HepG2 (cell line): Measurements from ENCODE around the gene IQSEC1. TPM values are rescaled to one million over a fixed set of nuclear protein-coding genes. Genes with fewer than 3 reads are reported as not detected.

Experiments used
- ATAC-seq: fragments of 200-7000 bp; cut with Tn5 transposase; 3 replicates; pipeline ENCODE4 v1.9.1; 2020; ENCODE audit warnings: mild to moderate bottlenecking, moderate library complexity
- BruUV-seq: library from RNA; stranded (reverse); fragments of 400-500 nt; replicated peaks from 2 replicates; lab custom pipeline; 2021; lab: Mats Ljungman, UMichigan
- CTCF ChIA-PET: fragments of 300-600 bp; formaldehyde crosslinking; extraction: SDS; loops from one replicate; lab custom pipeline; 2021; ENCODE audit warnings: low total read pairs, inconsistent platforms, low intra/inter-chr PET ratio; lab: Yijun Ruan, JAX
- POLR2A ChIA-PET: fragments of 350-600 bp; sonication (Branson Sonifier 250); formaldehyde crosslinking; loops from one replicate; lab custom pipeline; 2020; ENCODE audit warnings: antibody characterized with exemption, inconsistent platforms; lab: Yijun Ruan, JAX
- DNase-seq: peaks from one replicate; pipeline ENCODE4 v3.0.0-alpha.2; 2015; ENCODE audit warnings: low spot score
- FAIRE-seq: peaks from 3 replicates; lab custom pipeline; 2011; peaks lifted over from hg19 to GRCh38; lab: Jason Lieb, UNC
- H2AFZ ChIP-seq: one replicate; pipeline ENCODE4 v1.6.1; 2011; ENCODE audit warnings: low read length, inconsistent platforms
- H3K27ac ChIP-seq: fragments of 300-600 bp; 3 replicates; pipeline ENCODE4 v1.8.0; 2011; ENCODE audit warnings: mixed run types, mild to moderate bottlenecking, mixed read lengths, low read length, inconsistent platforms; ENCODE audit not compliant: insufficient read depth; ENCODE audit errors: extremely low read length
- H3K27me3 ChIP-seq, 2 experiments: fragments of 200-600 bp in 1 of 2; 2 replicates in 1 of 2; 3 replicates in 1 of 2; pipeline versions ENCODE4 v1.6.0 to v1.8.0; 2011; ENCODE audit warnings: low read length in 2 of 2, mild to moderate bottlenecking in 2 of 2, moderate library complexity in 2 of 2, inconsistent platforms in 1 of 2; ENCODE audit not compliant: insufficient read depth in 2 of 2, control insufficient read depth in 1 of 2
- H3K36me3 ChIP-seq, 2 experiments: fragments of 200-600 bp in 1 of 2; replicated peaks in 1 of 2; 2 replicates in 1 of 2; 3 replicates in 1 of 2; pipeline versions ENCODE4 v1.5.1 to v1.8.0; 2011; ENCODE audit warnings: low read length in 2 of 2, inconsistent platforms in 1 of 2; ENCODE audit not compliant: insufficient read depth in 2 of 2, control insufficient read depth in 1 of 2
- H3K4me1 ChIP-seq: 2 replicates; pipeline ENCODE4 v1.5.1; 2012; ENCODE audit warnings: low read length, inconsistent platforms; ENCODE audit not compliant: insufficient read depth
- H3K4me2 ChIP-seq: 2 replicates; pipeline ENCODE4 v1.6.0; 2011; ENCODE audit warnings: low read depth, low read length, inconsistent platforms
- H3K4me3 ChIP-seq, 3 experiments: fragments of 200-600 bp in 1 of 3; sonication (generic), shearing (Covaris generic) in 1 of 3; replicated peaks in 1 of 3; 2 replicates each; pipeline ENCODE4 v1.5.1; 2011 to 2016; ENCODE audit warnings: low read length in 3 of 3, inconsistent platforms in 2 of 3, low read depth in 2 of 3, mild to moderate bottlenecking in 2 of 3, control low read depth in 1 of 3, mixed read lengths in 1 of 3; ENCODE audit not compliant: insufficient read depth in 1 of 3
- H3K79me2 ChIP-seq: one replicate; pipeline ENCODE4 v1.6.1; 2011; ENCODE audit warnings: low read length, inconsistent platforms; ENCODE audit not compliant: insufficient read depth
- H3K9ac ChIP-seq: 2 replicates; pipeline ENCODE4 v1.6.0; 2011; ENCODE audit warnings: mild to moderate bottlenecking, low read depth, low read length, inconsistent platforms; ENCODE audit not compliant: insufficient read depth
- H3K9me3 ChIP-seq: 2 replicates; pipeline ENCODE4 v1.5.1; 2012; ENCODE audit warnings: mild to moderate bottlenecking, low read length
- H4K20me1 ChIP-seq: 2 replicates; pipeline ENCODE4 v1.6.0; 2011; ENCODE audit warnings: inconsistent platforms, mild to moderate bottlenecking, low read length, moderate library complexity; ENCODE audit not compliant: insufficient read depth
- AFF4 ChIP-seq: sonication (generic); formaldehyde crosslinking; IDR thresholded peaks from 2 replicates; pipeline ENCODE4 v1.4.0; 2020; ENCODE audit warnings: missing genetic modification reagents
- AKNA ChIP-seq: sonication (generic); formaldehyde crosslinking; IDR thresholded peaks from 2 replicates; pipeline ENCODE4 v1.4.0; 2020; ENCODE audit warnings: missing genetic modification reagents, borderline replicate concordance
- ASH2L ChIP-seq: fragments of 300-600, 200-600 bp; sonication (generic); IDR thresholded peaks from 2 replicates; pipeline ENCODE4 v1.7.0; 2017; ENCODE audit warnings: low read depth, mild to moderate bottlenecking, moderate library complexity, mixed read lengths, low read length; ENCODE audit not compliant: insufficient read length
- CEBPG ChIP-seq: IDR thresholded peaks from 2 replicates; pipeline ENCODE4 v1.6.1; 2016
- CHD4 ChIP-seq: fragments of 200-600 bp; sonication (generic); IDR thresholded peaks from 2 replicates; pipeline ENCODE4 v1.7.0; 2017; ENCODE audit warnings: mild to moderate bottlenecking, low read length, borderline replicate concordance
- KDM3A ChIP-seq: IDR thresholded peaks from 2 replicates; pipeline ENCODE4 v1.6.1; 2018; ENCODE audit warnings: low read depth, missing compliant biosample characterization
- KDM4B ChIP-seq: sonication (generic); formaldehyde crosslinking; IDR thresholded peaks from 2 replicates; pipeline ENCODE4 v1.4.0; 2020; ENCODE audit warnings: missing genetic modification reagents
- MIER2 ChIP-seq: IDR thresholded peaks from 2 replicates; pipeline ENCODE4 v1.6.1; 2016; ENCODE audit warnings: missing biosample characterization, missing genetic modification reagents
- MNT ChIP-seq: fragments of 450-650 bp; IDR thresholded peaks from 2 replicates; pipeline ENCODE4 v1.6.1; 2016
- POLR2AphosphoS2 ChIP-seq: IDR thresholded peaks from 2 replicates; pipeline ENCODE4 v1.6.1; 2011; ENCODE audit warnings: low read depth, low read length, improper control_type of control experiment
- RFX1 ChIP-seq: fragments of 450-650 bp; IDR thresholded peaks from 2 replicates; pipeline ENCODE4 v1.6.1; 2017
- TBL1XR1 ChIP-seq: fragments of 150-350 bp; IDR thresholded peaks from 2 replicates; pipeline ENCODE4 v1.6.1; 2014; ENCODE audit warnings: borderline replicate concordance, low read length; ENCODE audit not compliant: partially characterized antibody
- ZFYVE20 ChIP-seq: sonication (generic); formaldehyde crosslinking; IDR thresholded peaks from 2 replicates; pipeline ENCODE4 v1.8.0; 2023; ENCODE audit warnings: low read depth, mild to moderate bottlenecking, moderate library complexity, missing genetic modification reagents, borderline replicate concordance
- ZKSCAN8 ChIP-seq: IDR thresholded peaks from 2 replicates; pipeline ENCODE4 v1.6.1; 2016; ENCODE audit warnings: borderline replicate concordance, missing genetic modification reagents, missing compliant biosample characterization
- ZNF225 ChIP-seq: sonication (generic); formaldehyde crosslinking; IDR thresholded peaks from 2 replicates; pipeline ENCODE4 v1.4.0; 2020; ENCODE audit warnings: mild to moderate bottlenecking, missing genetic modification reagents
- ZNF451 ChIP-seq: sonication (generic); formaldehyde crosslinking; IDR thresholded peaks from 2 replicates; pipeline ENCODE4 v1.5.0; 2020; ENCODE audit warnings: mild to moderate bottlenecking, missing genetic modification reagents
- WGBS: methylation state at CpG from one replicate; pipeline ENCODE4 v1.1.6; 2017; ENCODE audit warnings: low lambda C conversion rate; 5-methylcytosine and 5-hydroxymethylcytosine counted together
- in situ Hi-C: cut with HindIII; loops from 2 replicates; pipeline ENCODE4 v1.10.0; 2017; ENCODE audit warnings: low pct_unique_long_range_greater_than_20kb; ENCODE audit not compliant: extremely low pct_ligation_motif_present
- intact Hi-C: fragments of 100-400 bp; cut with micrococcal nuclease; formaldehyde crosslinking; loops from one replicate; pipeline ENCODE4 v1.10.0; 2022; ENCODE audit not compliant: unreplicated experiment
- polyA plus RNA-seq, 8 experiments: library from polyadenylated mRNA; depleted of rRNA in 3 of 8; stranded (reverse) in 7 of 8; unstranded in 1 of 8; fragments of >200 nt; fragmentation: Illumina TruSeq in 4 of 8; extraction: Trizol in 4 of 8; gene quantifications; 2 replicates each; pipeline versions ENCODE4 v1.2.1 to v1.2.3, GENCODE V29; 2011 to 2016; ENCODE audit warnings: low read depth in 4 of 8, missing spikeins in 1 of 8, mixed read lengths in 1 of 8; ENCODE audit not compliant: insufficient read depth in 1 of 8
- total RNA-seq, 5 experiments: library from RNA; depleted of rRNA; stranded (reverse); fragments of >200 nt; fragmentation: Illumina TruSeq; extraction: Trizol; gene quantifications; 2 replicates each; pipeline ENCODE4 v1.2.3, GENCODE V29; 2016; ENCODE audit warnings: low read depth in 1 of 5

The IQSEC1 gene
- total and polyA plus RNA-seq, 2 of the 13 experiments (the other 11 are each of a cell fraction or from before 2014, with no cell fraction given) = 17.4 to 20.2 TPM

GRCh38 chr3:13079510-13079909 lies 6.3 kb upstream of the IQSEC1 start:
- FAIRE-seq (no peak), ATAC-seq (no peak), DNase-seq (no peak)
- no peaks in the 10 kb centered on the region for H3K4me1 ChIP-seq
- intact Hi-C loops = no loop called here
- CTCF ChIA-PET = no interaction called here
- H2AFZ ChIP-seq = no peak overlapping the region
- no peak overlapping the region for H3K4me3 ChIP-seq
- in situ Hi-C loops = no loop called here
- H3K79me2 ChIP-seq = no peaks in the 10 kb centered on the region
- BruUV-seq = no TSS peak
- no peak overlapping the region for H3K9ac ChIP-seq
- H3K4me2 ChIP-seq = no peak overlapping the region
- H3K36me3 ChIP-seq = peaks cover 0 to 3% of the 10 kb centered on the region in 2 experiments; a peak in 3 of 5 replicates
- no peak overlapping the region for H3K27ac ChIP-seq
- H3K9me3 ChIP-seq = no peaks in the 10 kb centered on the region
- H4K20me1 ChIP-seq = no peaks in the 10 kb centered on the region; the same call in 1 of the 2 replicates
- 90% methylated on average over 7 of the region's 7 CpGs for WGBS
- POLR2A ChIA-PET = no interaction called here
- H3K27me3 ChIP-seq = no peaks in the 10 kb centered on the region
- TF ChIP-seq KDM4B (no peak), TBL1XR1 (no peak), MNT (no peak), POLR2AphosphoS2 (no peak), ZKSCAN8 (CRISPR knock-in tag) (no peak), ZNF451 (CRISPR knock-in tag) (no peak), RFX1 (no peak), MIER2 (no peak), AFF4 (CRISPR knock-in tag) (no peak), CEBPG (CRISPR knock-in tag) (no peak), CHD4 (no peak), KDM3A (CRISPR knock-in tag) (no peak), AKNA (CRISPR knock-in tag) (no peak), ASH2L (no peak), ZFYVE20 (no peak), ZNF225 (CRISPR knock-in tag) (no peak)
